Stimulated activated memory B cell treated with anti-CD40 and anti-IgM and Interleukin-4, amounts not matched to agents 10 μg/mL and 1 μg/mL and 100 μg/mL, for 72 hours (primary cell): ENCODE measurements around the gene VASN.
A peak's percentile ranks its signal among the peaks of the same experiment; 100 is the strongest.

Experiments used
- ATAC-seq: fragments of 150-1000 bp; cut with Tn5 transposase; 2 replicates; pipeline ENCODE4 v1.10.0; 2021
- H3K27ac Mint-ChIP-seq: one replicate; pipeline ENCODE4 v1.8.0; 2022; ENCODE audit warnings: mild to moderate bottlenecking, mixed read lengths
- H3K27me3 Mint-ChIP-seq: one replicate; pipeline ENCODE4 v1.8.0; 2022; ENCODE audit warnings: mixed read lengths
- H3K36me3 Mint-ChIP-seq: one replicate; pipeline ENCODE4 v1.8.0; 2022; ENCODE audit warnings: mixed read lengths
- H3K4me1 Mint-ChIP-seq: one replicate; pipeline ENCODE4 v1.8.0; 2022; ENCODE audit warnings: mixed read lengths
- H3K4me3 Mint-ChIP-seq: one replicate; pipeline ENCODE4 v1.8.0; 2022; ENCODE audit warnings: mild to moderate bottlenecking, moderate library complexity, mixed read lengths
- H3K9me3 Mint-ChIP-seq: one replicate; pipeline ENCODE4 v1.8.0; 2022; ENCODE audit warnings: mixed read lengths

The VASN gene

DNA sequence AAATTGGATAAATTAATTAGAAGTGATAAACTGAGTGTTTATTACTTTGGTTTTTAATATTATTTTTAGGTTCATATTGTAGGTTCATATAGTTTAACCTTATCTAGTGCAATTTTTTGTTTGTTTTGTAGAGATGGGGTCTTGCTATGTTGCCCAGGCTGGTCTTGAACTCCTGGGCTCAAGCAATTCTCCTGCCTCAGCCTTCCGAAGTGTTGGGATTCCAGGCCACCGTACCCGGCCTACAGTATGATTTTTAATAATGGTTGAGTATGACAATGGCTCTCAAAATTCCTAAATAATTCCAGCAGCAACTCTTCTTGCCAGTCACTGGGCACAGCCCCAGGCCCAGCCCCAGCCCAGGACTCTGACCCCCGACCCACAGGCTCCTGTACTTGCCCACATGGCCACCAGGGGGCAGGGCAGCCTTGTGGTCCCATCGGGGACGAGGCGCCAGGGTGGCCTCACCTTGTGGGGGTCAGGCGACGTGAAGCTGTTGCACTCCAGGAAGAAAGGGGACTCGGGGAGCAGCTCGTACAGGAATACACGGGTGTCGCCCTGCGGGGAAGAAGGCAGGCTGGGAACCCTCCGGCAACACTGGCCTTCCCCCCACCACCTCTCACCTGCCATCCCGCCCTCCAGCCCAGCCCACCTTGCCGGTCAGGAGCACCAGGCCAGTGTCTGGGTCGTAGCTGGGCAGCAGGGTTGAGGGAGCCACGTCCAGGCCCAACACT lies 12.7 kb upstream of the VASN start:
- H3K4me3 Mint-ChIP-seq: no peak overlapping the region
- H3K27ac Mint-ChIP-seq: no peak overlapping the region
- H3K27me3 Mint-ChIP-seq: no peaks in the 10 kb centered on the region
- H3K4me1 Mint-ChIP-seq: peaks cover 34% of the 10 kb centered on the region
- ATAC-seq: peak; percentile 68
- H3K36me3 Mint-ChIP-seq: peaks cover 70% of the 10 kb centered on the region
- no peaks in the 10 kb centered on the region for H3K9me3 Mint-ChIP-seq

DNA sequence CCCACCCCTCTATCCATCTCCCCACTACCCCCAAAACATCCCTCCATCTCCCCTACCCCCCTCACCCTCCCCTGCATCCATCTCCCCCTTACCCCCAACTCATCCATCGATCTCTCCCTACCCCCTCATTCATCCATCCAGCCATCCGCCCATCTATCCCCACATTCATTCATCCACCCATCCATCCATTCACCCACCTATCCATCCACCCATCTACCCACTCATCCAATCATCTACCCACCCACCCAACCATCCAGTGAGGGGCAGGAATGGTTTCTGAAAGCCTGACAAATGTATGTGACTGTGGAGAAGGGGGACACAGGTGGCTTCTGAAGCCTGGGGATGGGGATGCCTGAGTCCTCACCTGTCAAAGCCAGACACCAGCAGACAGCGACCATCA lies 11.7 kb upstream of the VASN start:
- no peak for ATAC-seq
- no peak overlapping the region for H3K27ac Mint-ChIP-seq
- no peak overlapping the region for H3K4me3 Mint-ChIP-seq
- peaks cover 65% of the 10 kb centered on the region for H3K36me3 Mint-ChIP-seq
- H3K27me3 Mint-ChIP-seq: no peaks in the 10 kb centered on the region
- no peaks in the 10 kb centered on the region for H3K9me3 Mint-ChIP-seq
- H3K4me1 Mint-ChIP-seq: peaks cover 43% of the 10 kb centered on the region

DNA sequence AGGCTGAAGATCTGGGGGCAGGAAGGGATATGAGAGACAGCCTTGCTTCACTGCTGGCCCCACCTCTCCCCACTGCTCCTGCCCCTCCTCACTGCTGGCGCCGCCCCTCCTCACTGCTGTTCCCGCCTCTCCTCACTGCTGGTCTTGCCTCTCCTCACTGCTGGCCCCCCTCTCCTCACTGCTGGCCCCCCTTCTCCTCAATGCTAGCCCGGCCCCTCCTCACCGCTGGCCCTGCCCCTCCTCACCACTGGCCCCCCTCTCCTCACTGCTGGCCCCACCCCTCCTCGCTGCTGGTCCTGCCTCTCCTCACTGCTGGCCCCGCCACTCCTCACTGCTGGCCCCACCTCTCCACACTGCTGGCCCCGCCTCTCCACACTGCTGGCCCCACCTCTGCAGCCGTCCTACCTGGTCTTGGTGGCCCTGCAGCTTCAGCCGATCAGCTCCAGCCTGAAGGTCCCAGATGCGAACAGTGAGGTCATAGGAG lies 11.1 kb upstream of the VASN start:
- no peak overlapping the region for H3K4me3 Mint-ChIP-seq
- ATAC-seq: no peak
- no peaks in the 10 kb centered on the region for H3K27me3 Mint-ChIP-seq
- H3K4me1 Mint-ChIP-seq: peaks cover 50% of the 10 kb centered on the region
- peaks cover 62% of the 10 kb centered on the region for H3K36me3 Mint-ChIP-seq
- no peak overlapping the region for H3K27ac Mint-ChIP-seq
- no peaks in the 10 kb centered on the region for H3K9me3 Mint-ChIP-seq

DNA sequence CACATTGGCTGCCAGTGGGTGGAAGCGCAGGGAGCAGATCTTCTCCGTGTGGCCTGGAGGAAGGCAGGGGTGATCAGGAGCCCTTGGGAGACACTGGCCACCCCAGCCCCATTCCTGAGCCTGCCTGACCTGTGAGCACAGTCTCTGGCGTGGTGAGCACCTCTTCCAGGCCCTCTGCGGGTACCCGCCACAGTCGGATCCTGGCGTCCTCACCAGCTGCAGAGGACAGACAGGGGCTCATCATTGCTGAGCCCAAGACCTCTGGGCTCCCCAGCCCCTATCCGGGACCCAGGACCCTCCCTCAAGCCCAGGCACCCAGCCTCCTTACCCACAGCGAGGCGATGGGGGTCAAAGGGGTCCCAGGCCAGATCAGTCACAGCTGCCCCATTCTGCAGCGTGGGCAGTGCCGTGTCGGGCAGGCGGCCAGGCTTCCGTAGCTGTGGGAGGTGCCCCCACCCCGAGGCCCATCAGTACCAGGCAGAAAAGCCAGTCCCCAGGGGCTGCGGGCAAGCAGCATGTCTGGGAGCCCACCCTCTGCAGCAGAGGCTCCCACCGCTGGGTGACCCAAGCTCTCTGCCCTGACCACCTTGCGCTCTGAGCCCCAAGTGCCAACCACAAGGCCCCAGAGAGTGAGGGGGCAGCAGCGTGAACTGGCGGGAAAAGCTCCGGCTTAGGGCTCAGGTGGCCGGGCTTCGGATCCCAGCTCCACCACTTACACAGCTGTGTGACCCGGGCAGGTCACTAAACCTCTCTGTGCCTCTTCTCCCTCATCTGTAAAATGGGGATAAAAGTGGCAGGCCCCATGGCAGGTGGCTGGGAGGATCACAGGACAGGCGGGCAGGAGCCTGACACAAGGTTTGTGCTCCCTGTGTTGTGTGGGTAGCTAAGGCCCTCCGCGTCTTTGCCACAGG lies 10.4 kb upstream of the VASN start:
- H3K4me1 Mint-ChIP-seq: peaks cover 57% of the 10 kb centered on the region
- H3K27me3 Mint-ChIP-seq: no peaks in the 10 kb centered on the region
- peaks cover 62% of the 10 kb centered on the region for H3K36me3 Mint-ChIP-seq
- no peak overlapping the region for H3K4me3 Mint-ChIP-seq
- no peak for ATAC-seq
- no peak overlapping the region for H3K27ac Mint-ChIP-seq
- no peaks in the 10 kb centered on the region for H3K9me3 Mint-ChIP-seq

DNA sequence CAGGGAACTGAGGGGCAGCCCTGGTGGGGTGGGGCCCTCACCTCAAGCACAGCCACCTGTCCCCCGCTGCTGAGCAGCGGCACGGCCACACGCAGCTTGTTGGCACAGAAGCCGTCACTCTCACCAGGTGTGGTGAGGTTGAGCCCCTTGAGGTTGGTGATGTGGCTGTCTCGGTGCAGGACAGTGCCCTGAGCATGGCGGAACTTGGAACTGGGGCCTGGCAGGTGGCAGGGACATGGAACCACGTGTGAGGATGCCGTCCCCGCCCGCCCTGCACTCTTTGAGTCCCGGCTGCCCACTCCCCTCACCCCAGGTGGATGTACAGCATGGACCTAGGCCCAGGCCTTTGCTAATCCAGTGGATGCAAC lies 9.7 kb upstream of the VASN start:
- Mint-ChIP-seq H3K27ac (peak overlapping the region; percentile 42), H3K9me3 (no peaks in the 10 kb centered on the region), H3K4me3 (no peak overlapping the region), H3K27me3 (no peaks in the 10 kb centered on the region), H3K4me1 (peaks cover 63% of the 10 kb centered on the region), H3K36me3 (peaks cover 57% of the 10 kb centered on the region)
- no peak for ATAC-seq

DNA sequence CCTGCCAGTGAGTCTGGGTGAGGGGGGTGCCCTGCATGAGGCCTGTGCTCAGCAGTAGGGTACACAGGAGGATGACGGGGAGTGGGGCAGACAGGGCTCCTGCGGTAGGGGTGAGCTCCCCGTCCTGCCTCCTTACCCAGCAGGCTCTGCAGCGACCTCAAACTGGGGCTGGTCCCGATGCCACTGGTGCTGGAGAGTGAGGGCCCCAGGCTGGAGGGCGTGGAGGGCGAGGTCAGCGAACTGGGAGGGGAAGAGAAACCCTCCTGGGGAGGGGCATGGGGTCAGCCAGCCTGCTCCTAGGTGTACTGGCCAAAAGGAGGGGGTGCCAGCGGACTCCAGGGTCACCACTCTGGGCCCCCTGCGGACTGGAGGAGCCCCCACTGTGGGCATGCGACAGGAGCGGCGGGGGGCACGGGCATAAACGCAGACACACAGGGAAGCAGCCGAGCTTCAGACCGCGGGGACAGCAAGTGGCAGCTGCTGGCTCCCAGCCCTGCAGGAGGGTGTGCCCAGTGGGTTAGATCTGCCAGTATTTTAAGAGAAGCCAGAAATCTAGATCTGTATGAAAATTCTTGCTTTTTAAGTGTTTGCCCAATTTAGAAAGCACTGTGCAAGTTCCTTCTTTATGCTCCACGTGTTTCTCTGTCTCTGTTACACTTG lies 9.0 kb upstream of the VASN start:
- peak overlapping the region; percentile 42 for H3K27ac Mint-ChIP-seq
- peaks cover 70% of the 10 kb centered on the region for H3K4me1 Mint-ChIP-seq
- H3K9me3 Mint-ChIP-seq: no peaks in the 10 kb centered on the region
- H3K4me3 Mint-ChIP-seq: no peak overlapping the region
- ATAC-seq: no peak
- H3K27me3 Mint-ChIP-seq: no peaks in the 10 kb centered on the region
- peaks cover 55% of the 10 kb centered on the region for H3K36me3 Mint-ChIP-seq

DNA sequence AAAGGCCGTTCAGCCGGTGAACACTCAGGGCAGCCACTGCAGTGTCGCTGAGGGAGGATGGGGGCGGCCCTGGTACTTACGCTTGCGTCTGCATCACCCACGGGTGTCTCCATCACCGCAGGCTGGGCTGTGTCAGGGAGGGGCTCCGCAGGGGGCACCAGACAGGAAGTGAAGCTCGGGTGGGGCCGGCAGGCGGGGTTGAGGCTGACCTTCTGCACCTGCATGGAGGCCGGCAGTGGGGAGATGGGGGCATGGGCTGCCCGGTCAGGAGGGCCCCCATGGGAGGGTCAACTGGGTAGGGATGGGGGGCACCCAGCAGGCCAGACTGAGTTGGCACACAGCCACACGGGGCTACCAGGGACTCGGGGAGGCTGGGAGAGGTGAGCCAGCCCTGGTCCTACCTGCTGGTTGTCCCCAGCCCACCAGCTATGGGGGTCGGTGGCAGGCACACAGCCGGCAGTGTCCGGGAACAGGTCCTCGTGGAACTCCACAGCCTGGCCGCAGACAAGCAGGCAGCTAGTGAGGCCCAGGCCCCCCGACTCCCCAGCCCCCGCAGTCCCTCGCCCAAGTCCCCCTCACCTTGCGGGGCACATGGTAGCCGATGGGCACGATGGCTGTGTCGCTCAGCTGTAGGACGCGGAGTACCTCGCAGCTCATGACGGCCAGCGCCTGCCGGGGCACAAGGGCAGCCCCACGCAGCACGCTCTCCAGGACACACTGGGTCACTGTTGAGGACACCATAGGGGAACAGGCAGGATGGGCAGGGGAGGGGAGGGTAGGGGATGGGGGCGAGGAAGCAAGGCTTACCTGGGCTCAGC lies 7.2 kb upstream of the VASN start:
- peaks cover 43% of the 10 kb centered on the region for H3K36me3 Mint-ChIP-seq
- H3K27ac Mint-ChIP-seq: peak overlapping the region; percentile 70
- peaks cover 64% of the 10 kb centered on the region for H3K4me1 Mint-ChIP-seq
- no peaks in the 10 kb centered on the region for H3K27me3 Mint-ChIP-seq
- H3K9me3 Mint-ChIP-seq: no peaks in the 10 kb centered on the region
- ATAC-seq: peak; percentile 57
- H3K4me3 Mint-ChIP-seq: peak overlapping the region; percentile 64

DNA sequence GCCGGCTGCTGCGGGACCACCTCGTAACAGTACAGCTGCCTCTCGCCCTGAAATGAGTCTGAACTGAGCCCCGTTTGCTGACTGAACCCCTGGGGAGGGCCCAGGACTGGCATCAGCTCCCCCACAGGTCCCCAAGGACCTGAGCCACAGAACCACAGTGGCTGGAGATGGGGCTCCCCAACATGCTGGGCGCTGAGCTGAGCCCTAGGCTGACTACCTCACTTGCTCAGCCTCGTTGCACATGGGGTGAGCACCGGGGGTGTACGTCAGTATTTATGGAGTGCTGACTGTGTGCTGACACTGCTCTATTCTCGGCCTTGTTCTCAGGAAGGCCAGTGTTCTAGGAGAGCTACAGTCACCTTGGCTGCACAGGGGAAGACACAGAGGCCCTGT lies 6.6 kb upstream of the VASN start:
- Mint-ChIP-seq H3K27me3 (no peaks in the 10 kb centered on the region), H3K36me3 (peaks cover 38% of the 10 kb centered on the region), H3K9me3 (no peaks in the 10 kb centered on the region), H3K4me1 (peaks cover 66% of the 10 kb centered on the region), H3K27ac (peak overlapping the region; percentile 70), H3K4me3 (peak overlapping the region; percentile 52)
- peak; percentile 97 for ATAC-seq

DNA sequence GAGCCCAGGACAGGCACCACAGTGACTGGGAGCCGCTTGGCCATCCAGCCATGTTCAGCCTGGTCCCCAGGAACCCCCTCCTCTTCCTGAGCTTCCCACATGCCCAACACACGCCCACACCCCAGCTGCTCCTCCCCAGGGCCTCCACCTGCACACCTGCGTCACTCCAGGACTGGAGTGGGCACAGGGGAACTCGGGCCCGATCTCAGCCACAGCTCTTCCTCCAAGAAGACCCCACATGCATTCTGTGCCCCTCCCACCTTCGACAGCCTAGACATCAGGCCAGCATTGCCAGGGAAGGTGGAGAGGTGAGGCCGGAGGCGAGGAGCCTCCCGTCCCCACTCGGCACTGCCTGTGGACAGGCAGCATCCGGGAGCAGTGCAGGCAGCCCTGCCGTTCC lies 6.0 kb upstream of the VASN start:
- Mint-ChIP-seq H3K4me3 (peak overlapping the region; percentile 45), H3K9me3 (no peaks in the 10 kb centered on the region), H3K36me3 (peaks cover 34% of the 10 kb centered on the region), H3K4me1 (peaks cover 68% of the 10 kb centered on the region), H3K27ac (peak overlapping the region; percentile 70), H3K27me3 (no peaks in the 10 kb centered on the region)
- ATAC-seq: no peak

DNA sequence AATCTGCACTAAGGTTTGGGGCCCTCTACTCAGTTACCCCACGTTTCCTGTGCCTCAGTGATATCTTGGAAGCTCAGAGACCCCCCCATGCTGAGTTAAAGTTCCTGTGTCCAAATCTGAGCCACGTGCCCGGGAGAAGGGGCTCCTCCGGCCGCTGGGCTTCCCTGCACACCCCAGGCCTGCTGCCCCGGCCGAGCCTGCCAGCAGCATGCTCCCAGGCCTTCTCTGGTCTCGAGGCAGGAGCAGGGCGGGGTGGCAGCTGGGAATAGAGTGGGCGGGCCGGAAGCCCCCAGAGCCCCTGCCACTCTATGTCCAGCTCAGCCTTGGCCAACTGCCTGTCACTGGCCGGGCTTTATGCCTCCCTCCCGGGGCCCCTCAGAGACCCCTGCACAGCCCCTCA lies 5.6 kb upstream of the VASN start:
- Mint-ChIP-seq H3K27ac (peak overlapping the region; percentile 70), H3K4me1 (peaks cover 64% of the 10 kb centered on the region), H3K36me3 (peaks cover 30% of the 10 kb centered on the region), H3K27me3 (no peaks in the 10 kb centered on the region), H3K4me3 (no peak overlapping the region), H3K9me3 (no peaks in the 10 kb centered on the region)
- no peak for ATAC-seq

DNA sequence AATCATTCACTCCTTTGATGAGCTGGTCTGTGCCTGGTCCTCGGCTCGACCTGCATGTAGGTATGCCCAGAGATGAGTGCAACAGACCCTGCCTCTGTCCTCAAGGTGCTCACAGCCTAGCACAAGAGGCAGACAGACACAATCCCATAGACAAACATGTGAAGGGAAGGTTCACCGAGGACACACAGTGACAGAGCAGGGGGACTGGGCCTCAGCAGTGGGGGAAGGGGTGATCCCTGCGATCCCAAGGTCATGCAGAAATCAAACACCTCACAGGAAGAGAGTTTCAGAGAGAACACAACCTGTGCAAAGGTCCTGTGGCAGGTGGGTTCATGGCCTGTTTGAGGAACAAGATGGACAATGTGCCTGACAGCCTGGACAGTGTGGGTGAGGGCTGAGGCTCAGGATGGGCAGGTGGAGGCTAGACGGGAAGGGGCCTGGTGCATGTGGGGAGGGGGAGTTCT lies 4.2 kb upstream of the VASN start:
- no peaks in the 10 kb centered on the region for H3K9me3 Mint-ChIP-seq
- H3K27me3 Mint-ChIP-seq: no peaks in the 10 kb centered on the region
- H3K4me1 Mint-ChIP-seq: peaks cover 64% of the 10 kb centered on the region
- ATAC-seq: no peak
- H3K36me3 Mint-ChIP-seq: peaks cover 24% of the 10 kb centered on the region
- no peak overlapping the region for H3K27ac Mint-ChIP-seq
- no peak overlapping the region for H3K4me3 Mint-ChIP-seq

DNA sequence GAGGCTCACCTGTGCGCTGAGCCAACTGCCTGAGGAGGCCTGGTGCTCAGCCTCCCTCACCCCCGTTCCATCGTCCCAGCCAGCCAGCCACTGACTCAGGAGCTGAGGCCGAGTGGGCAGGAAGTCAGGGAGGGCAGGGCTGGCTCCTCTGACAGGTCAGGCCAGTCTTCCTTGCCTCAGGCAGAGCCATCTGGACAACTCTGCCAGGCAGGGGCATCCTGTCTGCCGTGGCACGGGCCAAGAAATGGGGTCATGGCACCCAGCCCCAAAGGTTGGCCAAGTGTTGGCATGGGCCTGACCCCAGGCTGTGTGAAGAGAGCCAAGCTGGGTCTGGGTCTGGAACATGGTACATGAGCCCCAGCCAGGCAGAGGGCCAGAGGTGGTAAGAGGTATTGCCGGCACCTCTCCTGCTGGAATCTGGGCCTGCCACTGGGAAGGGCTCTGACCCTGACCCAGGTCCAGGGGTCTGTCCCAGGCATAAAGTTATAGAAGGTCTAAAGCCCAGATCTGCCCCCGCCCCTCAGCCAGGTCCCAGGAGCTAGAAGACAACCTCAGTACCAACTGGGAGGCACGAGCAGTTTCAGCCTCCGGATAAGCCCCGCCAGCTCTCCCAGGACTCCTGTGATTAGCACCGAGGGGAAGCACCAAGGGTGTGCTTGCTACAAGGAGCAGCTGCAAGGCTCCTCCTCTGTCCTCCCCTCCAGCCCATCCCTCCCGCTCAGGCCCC lies 2.5 kb upstream of the VASN start:
- no peak overlapping the region for H3K4me3 Mint-ChIP-seq
- no peak overlapping the region for H3K27ac Mint-ChIP-seq
- H3K9me3 Mint-ChIP-seq: no peaks in the 10 kb centered on the region
- no peak for ATAC-seq
- no peaks in the 10 kb centered on the region for H3K27me3 Mint-ChIP-seq
- peaks cover 64% of the 10 kb centered on the region for H3K4me1 Mint-ChIP-seq
- peaks cover 7% of the 10 kb centered on the region for H3K36me3 Mint-ChIP-seq

DNA sequence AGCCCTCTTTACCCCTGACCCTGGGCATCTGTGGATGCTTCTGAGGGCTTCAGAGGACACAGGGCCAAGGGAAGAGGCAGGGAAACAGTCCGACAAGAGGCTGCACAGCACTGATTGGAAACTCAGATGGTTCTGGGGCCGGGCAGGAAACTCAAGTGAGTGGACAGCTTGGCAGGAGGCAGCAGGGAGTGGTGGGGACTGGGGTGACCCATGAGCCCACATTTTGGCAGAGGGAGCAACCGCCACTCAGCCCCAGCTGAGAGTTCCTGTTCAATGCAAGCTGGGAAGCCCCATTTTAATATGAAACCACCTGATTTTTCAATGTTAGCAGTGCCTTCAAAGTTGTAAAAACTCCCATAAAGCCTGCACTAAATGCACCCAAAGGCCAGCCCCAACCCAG lies 1.5 kb upstream of the VASN start:
- ATAC-seq: no peak
- Mint-ChIP-seq H3K27ac (no peak overlapping the region), H3K4me1 (peaks cover 62% of the 10 kb centered on the region), H3K36me3 (peaks cover 7% of the 10 kb centered on the region), H3K4me3 (no peak overlapping the region), H3K9me3 (no peaks in the 10 kb centered on the region), H3K27me3 (no peaks in the 10 kb centered on the region)
